Measurements from ENCODE around the gene MLXIP. TPM values are rescaled to one million over a fixed set of nuclear protein-coding genes. Genes with fewer than 3 reads are reported as not detected.
"Not testable (repeated sequence)": the region's sequence is repeated elsewhere in the genome, so short reads cannot be mapped to it uniquely, and the experiment has no call there.

Gene MLXIP
- total RNA-seq, 1 donor from 2014 or later: 16.9 TPM

DNA sequence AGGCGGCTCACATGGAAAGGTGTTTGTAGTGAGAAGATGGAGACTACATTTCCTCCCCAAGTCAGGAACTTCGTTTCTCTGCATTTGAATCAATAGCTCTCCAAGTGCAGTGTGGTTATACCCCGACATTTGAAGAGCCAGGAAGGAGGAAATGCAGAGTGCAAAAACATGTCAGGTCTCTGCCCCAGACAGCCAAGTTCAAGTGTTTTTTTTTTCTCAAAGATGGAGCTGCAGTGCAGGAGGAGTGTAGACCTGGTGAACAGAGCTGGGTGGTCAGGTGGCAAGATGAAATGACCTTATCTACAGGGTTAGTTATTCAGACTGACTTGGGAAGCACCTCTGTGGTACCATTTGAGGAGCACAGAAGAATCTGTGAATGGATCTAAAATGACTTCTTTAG, 21.3 kb downstream of the MLXIP start:
- Histone ChIP-seq H3K27ac (peak overlapping the region; percentile 63), H3K36me3 (no peaks in the 10 kb centered on the region), H3K4me1 (peaks cover 67% of the 10 kb centered on the region), H3K9me3 (no peaks in the 10 kb centered on the region), H3K27me3 (no peaks in the 10 kb centered on the region), H3K4me3 (no peak overlapping the region)
- intact Hi-C loops (cut with DNase I): no loop called here
- TF ChIP-seq, protein P1, sequence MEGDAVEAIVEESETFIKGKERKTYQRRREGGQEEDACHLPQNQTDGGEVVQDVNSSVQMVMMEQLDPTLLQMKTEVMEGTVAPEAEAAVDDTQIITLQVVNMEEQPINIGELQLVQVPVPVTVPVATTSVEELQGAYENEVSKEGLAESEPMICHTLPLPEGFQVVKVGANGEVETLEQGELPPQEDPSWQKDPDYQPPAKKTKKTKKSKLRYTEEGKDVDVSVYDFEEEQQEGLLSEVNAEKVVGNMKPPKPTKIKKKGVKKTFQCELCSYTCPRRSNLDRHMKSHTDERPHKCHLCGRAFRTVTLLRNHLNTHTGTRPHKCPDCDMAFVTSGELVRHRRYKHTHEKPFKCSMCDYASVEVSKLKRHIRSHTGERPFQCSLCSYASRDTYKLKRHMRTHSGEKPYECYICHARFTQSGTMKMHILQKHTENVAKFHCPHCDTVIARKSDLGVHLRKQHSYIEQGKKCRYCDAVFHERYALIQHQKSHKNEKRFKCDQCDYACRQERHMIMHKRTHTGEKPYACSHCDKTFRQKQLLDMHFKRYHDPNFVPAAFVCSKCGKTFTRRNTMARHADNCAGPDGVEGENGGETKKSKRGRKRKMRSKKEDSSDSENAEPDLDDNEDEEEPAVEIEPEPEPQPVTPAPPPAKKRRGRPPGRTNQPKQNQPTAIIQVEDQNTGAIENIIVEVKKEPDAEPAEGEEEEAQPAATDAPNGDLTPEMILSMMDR (IDR thresholded peaks at IDR 0.05): no peak
- TF ChIP-seq POLR2AphosphoS5 (IDR thresholded peaks at IDR 0.05; ENCODE audit: insufficient read depth in 1 of 2, low read depth in 1 of 2) (no peak), POLR2A (IDR thresholded peaks at IDR 0.05) (no peak)
- DNase-seq (ENCODE audit: extremely low spot score in 2 of 2): no peak

DNA sequence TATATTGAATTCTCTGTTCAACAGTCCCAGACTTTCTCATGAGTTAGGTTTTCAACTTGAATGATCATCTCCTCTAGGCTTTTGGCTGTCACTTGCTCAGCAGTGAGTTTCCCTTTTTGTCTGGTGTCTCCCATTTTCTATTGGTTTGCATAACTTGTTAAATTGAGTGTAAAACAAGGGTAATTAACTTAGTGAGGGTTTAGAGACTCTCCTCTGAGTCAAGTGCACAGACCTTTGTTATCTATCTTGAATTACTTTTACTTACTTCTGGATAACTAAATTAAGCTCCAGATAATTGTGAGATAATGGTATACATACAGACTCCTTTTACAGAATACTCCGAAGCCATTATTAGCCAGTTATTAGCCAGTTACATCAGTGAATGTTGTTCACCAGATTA, 22.0 kb downstream of the MLXIP start:
- Histone ChIP-seq H3K4me3 (no peak overlapping the region), H3K9me3 (no peaks in the 10 kb centered on the region), H3K27ac (no peak overlapping the region), H3K4me1 (peaks cover 68% of the 10 kb centered on the region), H3K36me3 (no peaks in the 10 kb centered on the region), H3K27me3 (no peaks in the 10 kb centered on the region)
- DNase-seq (ENCODE audit: extremely low spot score in 2 of 2): no peak
- intact Hi-C loops (cut with DNase I): no loop called here
- TF ChIP-seq POLR2AphosphoS5 (IDR thresholded peaks at IDR 0.05; ENCODE audit: insufficient read depth in 1 of 2, low read depth in 1 of 2) (no peak), POLR2A (IDR thresholded peaks at IDR 0.05) (no peak)
- TF ChIP-seq, protein P1 (IDR thresholded peaks at IDR 0.05): no peak

DNA sequence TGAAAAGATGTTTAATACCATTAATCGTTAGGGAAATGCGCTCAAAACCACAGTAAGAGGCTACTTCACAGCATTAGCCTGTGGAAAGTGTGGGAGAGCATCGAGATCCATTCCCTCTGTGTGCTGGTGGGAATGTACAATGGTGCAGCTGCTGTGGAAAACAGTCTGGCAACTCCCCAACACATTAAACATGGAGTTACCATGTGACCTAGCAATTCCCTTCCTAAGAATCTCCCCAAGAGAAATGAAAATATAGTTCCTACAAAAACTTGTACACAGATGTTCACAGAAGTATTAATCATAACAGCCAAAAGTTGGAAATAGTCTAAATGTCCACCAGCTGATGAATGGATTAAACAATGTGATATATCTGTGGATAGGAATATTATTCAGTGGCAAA, 23.8 kb downstream of the MLXIP start:
- Histone ChIP-seq H3K9me3 (no peaks in the 10 kb centered on the region), H3K4me3 (no peak overlapping the region), H3K27me3 (no peaks in the 10 kb centered on the region), H3K36me3 (no peaks in the 10 kb centered on the region), H3K27ac (no peak overlapping the region), H3K4me1 (peaks cover 61% of the 10 kb centered on the region)
- intact Hi-C loops (cut with DNase I): no loop called here
- TF ChIP-seq POLR2AphosphoS5 (IDR thresholded peaks at IDR 0.05; ENCODE audit: insufficient read depth in 1 of 2, low read depth in 1 of 2) (no peak), POLR2A (IDR thresholded peaks at IDR 0.05) (no peak)
- TF ChIP-seq, protein P1 (IDR thresholded peaks at IDR 0.05): no peak
- DNase-seq (ENCODE audit: extremely low spot score in 2 of 2): no peak

DNA sequence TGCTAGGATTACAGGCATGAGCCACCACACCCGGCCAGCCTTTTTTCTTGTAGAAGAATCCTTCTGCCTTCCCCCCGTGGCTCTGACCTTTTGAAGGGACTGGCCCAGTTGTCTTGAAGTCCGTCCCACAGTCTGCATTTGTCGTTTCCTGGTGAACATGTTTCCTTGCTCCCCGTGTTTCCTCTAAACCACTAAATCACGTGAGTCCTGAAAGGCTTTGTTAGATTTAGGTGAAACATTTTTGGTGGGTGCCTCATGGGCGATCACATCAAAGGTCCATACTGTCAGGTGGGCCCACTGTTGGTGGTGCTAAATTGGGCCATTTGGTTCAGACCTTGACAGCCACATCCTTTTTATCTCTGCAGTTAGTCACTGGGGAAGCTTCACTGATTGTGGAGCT, 26.3 kb downstream of the MLXIP start:
- H3K27me3 ChIP-seq: no peaks in the 10 kb centered on the region
- H3K36me3 ChIP-seq: no peaks in the 10 kb centered on the region
- H3K4me1 ChIP-seq: peaks cover 52% of the 10 kb centered on the region
- H3K9me3 ChIP-seq: no peaks in the 10 kb centered on the region
- TF ChIP-seq POLR2AphosphoS5 (IDR thresholded peaks at IDR 0.05; ENCODE audit: insufficient read depth in 1 of 2, low read depth in 1 of 2) (no peak), POLR2A (IDR thresholded peaks at IDR 0.05) (no peak)
- TF ChIP-seq, protein P1 (IDR thresholded peaks at IDR 0.05): no peak
- intact Hi-C loops (cut with DNase I): no loop called here
- no peak overlapping the region for H3K4me3 ChIP-seq
- H3K27ac ChIP-seq: no peak overlapping the region
- no peak for DNase-seq (ENCODE audit: extremely low spot score in 2 of 2)

DNA sequence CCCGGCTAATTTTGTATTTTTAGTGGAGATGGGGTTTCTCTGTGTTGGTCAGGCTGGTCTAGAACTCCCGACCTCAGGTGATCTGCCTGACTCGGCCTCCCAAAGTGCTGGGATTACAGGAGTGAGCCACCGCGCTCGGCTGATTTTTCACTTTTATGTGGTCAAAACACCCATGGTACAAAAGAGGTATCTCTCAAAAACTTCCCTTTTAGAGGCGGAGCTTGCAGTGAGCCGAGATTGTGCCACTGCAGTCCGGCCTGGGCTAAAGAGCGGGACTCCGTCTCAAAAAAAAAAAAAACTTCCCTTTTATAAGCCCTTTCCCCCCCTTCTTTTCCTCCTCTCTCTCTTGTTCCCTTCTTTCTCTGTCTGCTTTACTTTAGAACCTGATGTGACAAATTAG, 26.9 kb downstream of the MLXIP start:
- H3K4me3 ChIP-seq; H3K9me3 ChIP-seq; DNase-seq (ENCODE audit: extremely low spot score in 2 of 2); H3K36me3 ChIP-seq; intact Hi-C loops (cut with DNase I); H3K27ac ChIP-seq; H3K27me3 ChIP-seq: not testable (repeated sequence)
- H3K4me1 ChIP-seq: peaks cover 49% of the 10 kb centered on the region

DNA sequence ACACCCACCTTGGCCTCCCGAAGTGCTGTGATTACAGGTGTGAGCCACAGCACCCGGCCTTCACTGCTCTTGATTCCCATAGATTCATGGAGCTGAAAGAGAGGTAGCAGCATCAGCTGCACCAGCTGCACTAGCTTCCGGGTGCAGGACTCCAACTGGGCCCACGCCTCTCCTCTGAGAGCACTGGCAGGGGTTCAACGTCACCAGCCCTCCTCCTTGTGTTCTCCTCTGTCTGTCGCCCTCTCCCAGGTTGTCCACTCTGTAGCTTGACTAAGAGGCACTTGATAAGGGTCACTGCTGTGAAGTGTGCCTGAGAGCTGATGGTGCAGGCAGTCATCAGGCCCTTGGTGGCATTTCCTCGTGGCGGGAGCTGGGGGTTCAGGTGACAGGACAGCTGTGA, 28.3 kb downstream of the MLXIP start:
- no peak overlapping the region for H3K4me3 ChIP-seq
- intact Hi-C loops (cut with DNase I): no loop called here
- no peak overlapping the region for H3K27ac ChIP-seq
- DNase-seq (ENCODE audit: extremely low spot score in 2 of 2): no peak
- TF ChIP-seq, protein P1 (IDR thresholded peaks at IDR 0.05): no peak
- TF ChIP-seq POLR2AphosphoS5 (IDR thresholded peaks at IDR 0.05; ENCODE audit: insufficient read depth in 1 of 2, low read depth in 1 of 2): no peak
- TF ChIP-seq POLR2A (IDR thresholded peaks at IDR 0.05): no peak
- peaks cover 45% of the 10 kb centered on the region for H3K4me1 ChIP-seq
- no peaks in the 10 kb centered on the region for H3K9me3 ChIP-seq
- H3K36me3 ChIP-seq: no peaks in the 10 kb centered on the region
- H3K27me3 ChIP-seq: no peaks in the 10 kb centered on the region
